ENCODE results near the gene NHLRC1. TPM values are rescaled to one million over a fixed set of nuclear protein-coding genes. Genes with fewer than 3 reads are reported as not detected.

Gene NHLRC1
- total RNA-seq, 2 experiments from 2014 or later: 0.18 TPM; not detected in 1

DNA sequence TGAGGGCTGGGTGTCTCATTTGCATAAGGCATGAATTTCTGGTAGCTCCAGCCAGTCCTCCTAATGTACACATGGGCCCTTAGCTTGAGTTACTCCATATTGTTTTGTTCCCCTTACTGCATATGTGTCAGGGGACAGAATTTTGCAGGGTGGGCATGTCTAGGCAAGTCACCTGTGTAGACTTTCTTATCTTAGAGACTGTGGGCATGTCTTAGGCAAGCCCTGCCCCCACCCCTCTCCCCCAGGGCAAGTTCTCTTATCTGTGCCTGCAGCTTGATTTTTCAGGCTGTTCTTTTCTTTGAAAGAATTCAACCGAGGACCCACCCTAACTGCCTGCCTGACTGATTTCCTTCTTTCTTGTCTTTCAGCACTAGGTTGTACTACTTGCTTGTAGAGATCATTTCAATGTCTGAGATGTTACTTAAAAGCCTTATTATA is 32.1 kb downstream of the NHLRC1 start:
- Mint-ChIP-seq H3K27me3 (peaks cover 9% of the 10 kb centered on the region), H3K9me3 (peaks cover 4% of the 10 kb centered on the region), H3K4me3 (no peak overlapping the region), H3K36me3 (ENCODE audit: low read depth) (no peaks in the 10 kb centered on the region), H3K27ac (no peak overlapping the region), H3K4me1 (ENCODE audit: low read depth) (no peaks in the 10 kb centered on the region)
- no peak for DNase-seq
- no peak for ATAC-seq
- intact Hi-C loops (cut with micrococcal nuclease): no loop called here
- ChIA-PET POLR2A (no interaction called here), CTCF (interaction anchor here (1.9 kb wide), 1 partner anchor 31 kb away, joined by 6 read pairs; no protein-coding TSS in a partner anchor)
- TF ChIP-seq, protein P1, sequence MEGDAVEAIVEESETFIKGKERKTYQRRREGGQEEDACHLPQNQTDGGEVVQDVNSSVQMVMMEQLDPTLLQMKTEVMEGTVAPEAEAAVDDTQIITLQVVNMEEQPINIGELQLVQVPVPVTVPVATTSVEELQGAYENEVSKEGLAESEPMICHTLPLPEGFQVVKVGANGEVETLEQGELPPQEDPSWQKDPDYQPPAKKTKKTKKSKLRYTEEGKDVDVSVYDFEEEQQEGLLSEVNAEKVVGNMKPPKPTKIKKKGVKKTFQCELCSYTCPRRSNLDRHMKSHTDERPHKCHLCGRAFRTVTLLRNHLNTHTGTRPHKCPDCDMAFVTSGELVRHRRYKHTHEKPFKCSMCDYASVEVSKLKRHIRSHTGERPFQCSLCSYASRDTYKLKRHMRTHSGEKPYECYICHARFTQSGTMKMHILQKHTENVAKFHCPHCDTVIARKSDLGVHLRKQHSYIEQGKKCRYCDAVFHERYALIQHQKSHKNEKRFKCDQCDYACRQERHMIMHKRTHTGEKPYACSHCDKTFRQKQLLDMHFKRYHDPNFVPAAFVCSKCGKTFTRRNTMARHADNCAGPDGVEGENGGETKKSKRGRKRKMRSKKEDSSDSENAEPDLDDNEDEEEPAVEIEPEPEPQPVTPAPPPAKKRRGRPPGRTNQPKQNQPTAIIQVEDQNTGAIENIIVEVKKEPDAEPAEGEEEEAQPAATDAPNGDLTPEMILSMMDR (IDR thresholded peaks at IDR 0.05): no peak

DNA sequence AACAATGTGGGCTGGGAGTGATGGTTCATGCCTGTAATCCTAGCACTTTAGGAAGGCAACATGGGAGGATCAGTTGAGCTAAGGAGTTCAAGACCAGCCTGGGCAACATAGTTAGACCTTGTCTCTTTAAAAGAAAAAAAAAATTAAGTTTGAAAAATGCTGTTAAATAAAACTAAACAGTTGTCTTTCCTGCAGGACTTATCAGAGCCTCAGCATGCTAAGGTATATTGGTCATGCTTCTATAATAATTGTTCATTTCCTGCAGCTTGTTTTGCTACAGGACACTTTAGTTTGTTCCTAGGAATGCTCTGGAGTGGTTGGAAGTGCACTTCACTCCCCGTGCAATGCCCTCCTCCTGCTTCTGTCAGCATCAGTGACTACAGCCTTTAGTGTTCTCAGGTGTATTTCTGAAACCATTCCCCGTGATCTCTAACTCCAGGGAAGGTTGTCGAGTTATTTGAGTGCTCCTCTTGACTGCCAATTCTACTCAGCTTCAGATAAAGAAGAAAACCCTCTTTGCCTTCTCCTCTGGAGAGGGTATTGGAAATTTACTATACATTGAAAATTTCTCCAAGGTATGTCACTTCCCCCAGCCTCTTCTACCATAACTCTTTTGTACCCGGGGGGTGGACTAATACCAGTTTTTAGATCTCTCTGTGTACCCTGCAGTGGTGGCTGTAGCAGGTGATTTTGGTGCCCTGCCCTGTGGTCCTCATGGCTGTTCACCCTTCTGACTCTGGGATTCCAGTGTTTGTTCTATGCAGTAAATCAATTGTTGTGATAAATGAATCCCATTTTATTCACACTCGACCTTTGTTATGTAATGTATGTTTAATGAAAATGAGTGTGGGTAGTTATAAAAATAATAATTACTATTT is 33.8 kb downstream of the NHLRC1 start:
- ChIA-PET POLR2A (no interaction called here), CTCF (no interaction called here)
- no peaks in the 10 kb centered on the region for H3K36me3 Mint-ChIP-seq (ENCODE audit: low read depth)
- intact Hi-C loops (cut with micrococcal nuclease): no loop called here
- H3K9me3 Mint-ChIP-seq: peaks cover 4% of the 10 kb centered on the region
- H3K4me3 Mint-ChIP-seq: no peak overlapping the region
- ATAC-seq (no peak), DNase-seq (no peak)
- no peak overlapping the region for H3K27ac Mint-ChIP-seq
- peaks cover 6% of the 10 kb centered on the region for H3K27me3 Mint-ChIP-seq
- TF ChIP-seq, protein P1 (IDR thresholded peaks at IDR 0.05): no peak
- no peaks in the 10 kb centered on the region for H3K4me1 Mint-ChIP-seq (ENCODE audit: low read depth)

DNA sequence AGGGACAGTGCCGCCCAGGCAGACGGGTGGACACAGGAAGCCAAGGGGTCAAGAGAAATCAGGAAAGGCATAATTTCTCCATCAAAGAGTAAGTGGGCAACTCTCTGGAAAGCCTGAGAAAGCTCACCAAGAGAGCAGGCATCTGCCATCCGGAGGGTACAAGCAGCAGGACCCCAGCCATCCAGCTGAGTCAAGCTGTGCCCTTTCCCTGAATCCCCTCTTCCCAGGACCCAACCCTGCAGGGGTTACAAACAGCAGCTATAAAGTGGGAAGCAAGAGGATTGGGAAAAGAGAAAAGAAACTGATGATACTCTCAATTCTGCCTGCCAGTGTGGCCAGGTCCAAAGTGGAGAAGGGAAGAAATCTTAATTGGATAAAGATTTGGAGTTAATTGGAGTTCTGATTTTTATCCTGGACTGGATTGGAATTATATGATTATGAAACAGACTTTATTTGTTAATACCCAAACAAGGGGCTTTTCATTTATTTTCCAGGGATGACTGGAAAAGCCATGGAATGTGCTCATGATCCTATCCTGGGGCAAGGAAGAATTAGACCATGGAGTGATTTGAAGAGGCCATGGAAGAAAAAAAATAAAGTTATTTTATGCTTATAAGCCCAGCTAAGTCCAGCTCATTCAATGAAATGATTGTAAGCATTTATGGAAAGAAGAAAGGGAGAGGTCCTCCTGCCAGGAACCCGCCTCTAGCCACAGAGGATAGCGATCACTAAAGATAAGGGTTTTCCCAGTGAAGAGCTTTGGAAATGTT is 34.9 kb downstream of the NHLRC1 start:
- DNase-seq (no peak), ATAC-seq (no peak)
- Mint-ChIP-seq H3K4me3 (no peak overlapping the region), H3K36me3 (ENCODE audit: low read depth) (no peaks in the 10 kb centered on the region), H3K27me3 (peaks cover 5% of the 10 kb centered on the region), H3K9me3 (peaks cover 4% of the 10 kb centered on the region), H3K4me1 (ENCODE audit: low read depth) (no peaks in the 10 kb centered on the region), H3K27ac (no peak overlapping the region)
- ChIA-PET CTCF (no interaction called here), POLR2A (no interaction called here)
- intact Hi-C loops (cut with micrococcal nuclease): no loop called here
- TF ChIP-seq, protein P1 (IDR thresholded peaks at IDR 0.05): no peak

DNA sequence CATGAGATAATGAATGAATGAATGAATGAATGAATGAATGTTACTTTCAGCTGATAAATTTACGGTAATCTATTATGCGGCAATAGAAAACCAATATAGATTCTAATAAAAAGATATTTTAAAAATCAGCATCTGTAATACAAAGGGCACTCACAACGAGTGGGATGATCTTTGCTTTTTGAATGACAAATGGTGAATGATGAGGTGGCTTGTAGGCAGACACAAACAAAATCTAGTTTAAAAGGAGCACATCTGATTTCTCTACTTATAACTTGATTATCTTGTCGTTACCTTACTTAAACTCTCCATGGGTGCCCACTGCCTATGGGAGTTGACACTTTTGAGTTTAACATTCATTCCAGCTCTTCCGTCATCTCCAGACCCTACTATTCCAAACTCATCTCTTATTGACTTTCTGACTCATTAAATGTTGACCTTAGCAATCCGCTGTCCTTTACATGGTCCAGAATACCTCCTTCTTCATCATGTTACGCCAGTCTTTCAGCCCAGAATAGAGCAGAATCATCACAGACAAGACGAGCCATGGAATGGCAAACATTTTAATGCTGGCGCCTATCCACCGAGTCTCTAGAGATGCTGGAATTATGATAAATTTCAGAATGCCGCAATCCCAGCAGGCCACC is 41.3 kb downstream of the NHLRC1 start:
- Mint-ChIP-seq H3K4me3 (no peak overlapping the region), H3K4me1 (ENCODE audit: low read depth) (no peaks in the 10 kb centered on the region), H3K27me3 (peaks cover 13% of the 10 kb centered on the region), H3K36me3 (ENCODE audit: low read depth) (peaks cover 3% of the 10 kb centered on the region), H3K9me3 (no peaks in the 10 kb centered on the region), H3K27ac (no peak overlapping the region)
- TF ChIP-seq, protein P1 (IDR thresholded peaks at IDR 0.05): no peak
- intact Hi-C loops (cut with micrococcal nuclease): no loop called here
- DNase-seq (no peak), ATAC-seq (no peak)
- POLR2A ChIA-PET: no interaction called here
- CTCF ChIA-PET: no interaction called here
